Gastroesophageal sphincter (tissue), 4 donors: ENCODE measurements around the gene TPBGL. TPM values are rescaled to one million over a fixed set of nuclear protein-coding genes. Genes with fewer than 3 reads are reported as not detected.

Experiments
- ATAC-seq: fragments of 150-250 bp; one replicate; pipeline ENCODE4 v1.9.1; 2016; ENCODE audit warnings: mild to moderate bottlenecking, moderate library complexity
- H3K27ac ChIP-seq, 4 donors: fragments of 200-600 bp; sonication (generic) in 3 of 4; 1 replicate in 3 of 4; 2 replicates in 1 of 4; pipeline ENCODE4 v1.5.1; 2016 to 2019
- H3K27me3 ChIP-seq: fragments of 200-600 bp; sonication (generic); one replicate; pipeline ENCODE4 v1.5.1; 2019
- H3K36me3 ChIP-seq, 2 donors: fragments of 200-600 bp; sonication (generic); one replicate each; pipeline ENCODE4 v1.5.1; 2019; ENCODE audit warnings: control low read depth in 1 of 2
- H3K4me1 ChIP-seq, 3 donors: fragments of 200-600 bp; sonication (generic); 1 replicate in 2 of 3; 2 replicates in 1 of 3; pipeline ENCODE4 v1.5.1; 2016 to 2019; ENCODE audit warnings: control low read depth in 2 of 3
- H3K4me3 ChIP-seq, 2 donors: fragments of 200-600 bp; sonication (generic); one replicate each; pipeline ENCODE4 v1.5.1; 2019; ENCODE audit warnings: mild to moderate bottlenecking in 1 of 2, moderate library complexity in 1 of 2
- H3K9me3 ChIP-seq, 3 donors: fragments of 200-600 bp; sonication (generic); one replicate each; pipeline ENCODE4 v1.5.1; 2017 to 2019; ENCODE audit warnings: control low read depth in 2 of 3
- EP300 ChIP-seq: sonication (generic); formaldehyde crosslinking; IDR thresholded peaks from one replicate; pipeline ENCODE4 v1.6.1; 2017; ENCODE audit warnings: antibody characterized with exemption, mild to moderate bottlenecking
- POLR2A ChIP-seq, 2 donors: fragments of 450-650 bp; IDR thresholded peaks; one replicate each; pipeline ENCODE4 v1.6.1; 2017; ENCODE audit warnings: antibody characterized with exemption in 2 of 2, mild to moderate bottlenecking in 2 of 2, moderate library complexity in 1 of 2
- POLR2AphosphoS5 ChIP-seq: sonication (generic); formaldehyde crosslinking; IDR thresholded peaks from one replicate; pipeline ENCODE4 v1.6.1; 2017; ENCODE audit warnings: antibody characterized with exemption
- WGBS, 2 donors: methylation state at CpG; one replicate each; pipeline ENCODE4 v1.1.5; 2018; ENCODE audit warnings: low coverage in 1 of 2; 5-methylcytosine and 5-hydroxymethylcytosine counted together
- total RNA-seq, 4 donors: library from RNA; depleted of rRNA; stranded (reverse); fragments of >200 nt; gene quantifications; one replicate each; pipeline ENCODE4 v1.1.0, GENCODE V29; 2016
- TF ChIP-seq, protein P1 (sequence below), 4 experiments: fragments of 200-600 bp in 2 of 4; fragments of 450-650 bp in 2 of 4; sonication (generic) in 1 of 4; IDR thresholded peaks; one replicate each; pipeline ENCODE4 v1.5.1; 2017 to 2019; ENCODE audit warnings: antibody characterized with exemption in 4 of 4, mild to moderate bottlenecking in 2 of 4, moderate library complexity in 2 of 4

The TPBGL gene, protein sequence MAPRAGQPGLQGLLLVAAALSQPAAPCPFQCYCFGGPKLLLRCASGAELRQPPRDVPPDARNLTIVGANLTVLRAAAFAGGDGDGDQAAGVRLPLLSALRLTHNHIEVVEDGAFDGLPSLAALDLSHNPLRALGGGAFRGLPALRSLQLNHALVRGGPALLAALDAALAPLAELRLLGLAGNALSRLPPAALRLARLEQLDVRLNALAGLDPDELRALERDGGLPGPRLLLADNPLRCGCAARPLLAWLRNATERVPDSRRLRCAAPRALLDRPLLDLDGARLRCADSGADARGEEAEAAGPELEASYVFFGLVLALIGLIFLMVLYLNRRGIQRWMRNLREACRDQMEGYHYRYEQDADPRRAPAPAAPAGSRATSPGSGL
- total RNA-seq, result under 1 TPM in 2 of 4 donors, not detected in 2; 0.13 to 0.31 TPM

DNA sequence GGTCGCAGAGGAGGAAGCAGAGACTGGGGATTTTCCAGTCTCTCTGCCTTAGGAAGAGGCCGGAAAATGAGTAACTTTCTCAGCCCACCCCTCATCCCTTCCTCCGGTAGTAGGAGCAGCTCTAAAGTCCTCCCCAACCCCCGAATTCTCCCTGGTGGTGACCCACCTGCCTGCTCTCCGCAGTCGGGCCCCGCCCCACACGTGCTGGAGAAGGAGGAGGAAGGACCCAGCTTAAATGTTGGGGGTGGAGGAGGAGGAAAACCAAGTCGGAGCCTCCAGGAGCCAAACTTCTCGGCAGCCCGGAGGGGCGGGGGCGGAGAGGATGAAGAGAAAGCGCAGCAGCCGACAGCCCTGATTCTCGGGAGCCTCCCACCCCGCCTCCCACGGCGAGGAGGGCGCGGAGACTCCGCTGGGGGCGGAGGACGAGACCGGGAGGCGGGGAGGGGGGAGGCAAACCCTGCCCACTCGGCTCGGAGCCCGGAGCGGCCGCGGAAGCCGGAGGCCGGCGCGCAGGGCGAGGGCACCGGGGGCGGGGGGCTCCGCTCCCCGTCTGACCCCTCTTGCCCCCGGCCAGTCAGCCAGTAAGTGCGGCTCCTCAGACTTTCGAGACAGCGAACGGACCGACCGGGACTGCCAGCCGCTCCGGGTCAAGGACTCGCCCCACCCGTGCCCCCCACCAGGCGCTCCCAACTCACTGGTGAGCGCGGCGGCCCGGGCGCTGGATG lies at the start of gene TPBGL:
TSS of gene TPBGL (plus strand) at position 464 of the 725 bp plus-strand sequence. CDS start 276 bp downstream, outside the sequence.
- Histone ChIP-seq H3K4me3 (peak within 1 kb of the TSS in 1 of 2 donors; percentile 49), H3K27ac (no peak within 1 kb of the TSS), H3K27me3 (peaks cover 89% of the 10 kb centered on the region), H3K36me3 (no peaks in the 10 kb centered on the region), H3K9me3 (no peaks in the 10 kb centered on the region), H3K4me1 (peaks cover 0 to 29% (median 6%) of the 10 kb centered on the region in 3 donors)
- TF ChIP-seq POLR2AphosphoS5, result no peak
- TF ChIP-seq EP300, result no peak
- TF ChIP-seq POLR2A (IDR thresholded peaks at IDR 0.05), result no peak
- TF ChIP-seq, protein P1, sequence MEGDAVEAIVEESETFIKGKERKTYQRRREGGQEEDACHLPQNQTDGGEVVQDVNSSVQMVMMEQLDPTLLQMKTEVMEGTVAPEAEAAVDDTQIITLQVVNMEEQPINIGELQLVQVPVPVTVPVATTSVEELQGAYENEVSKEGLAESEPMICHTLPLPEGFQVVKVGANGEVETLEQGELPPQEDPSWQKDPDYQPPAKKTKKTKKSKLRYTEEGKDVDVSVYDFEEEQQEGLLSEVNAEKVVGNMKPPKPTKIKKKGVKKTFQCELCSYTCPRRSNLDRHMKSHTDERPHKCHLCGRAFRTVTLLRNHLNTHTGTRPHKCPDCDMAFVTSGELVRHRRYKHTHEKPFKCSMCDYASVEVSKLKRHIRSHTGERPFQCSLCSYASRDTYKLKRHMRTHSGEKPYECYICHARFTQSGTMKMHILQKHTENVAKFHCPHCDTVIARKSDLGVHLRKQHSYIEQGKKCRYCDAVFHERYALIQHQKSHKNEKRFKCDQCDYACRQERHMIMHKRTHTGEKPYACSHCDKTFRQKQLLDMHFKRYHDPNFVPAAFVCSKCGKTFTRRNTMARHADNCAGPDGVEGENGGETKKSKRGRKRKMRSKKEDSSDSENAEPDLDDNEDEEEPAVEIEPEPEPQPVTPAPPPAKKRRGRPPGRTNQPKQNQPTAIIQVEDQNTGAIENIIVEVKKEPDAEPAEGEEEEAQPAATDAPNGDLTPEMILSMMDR (IDR thresholded peaks at IDR 0.05), result no peak
- 40% methylated on average over 2 of the region's 58 CpGs; no CpG with 5 or more reads in 1 of the 2 donors for WGBS, 2 donors
- no peak for ATAC-seq

DNA sequence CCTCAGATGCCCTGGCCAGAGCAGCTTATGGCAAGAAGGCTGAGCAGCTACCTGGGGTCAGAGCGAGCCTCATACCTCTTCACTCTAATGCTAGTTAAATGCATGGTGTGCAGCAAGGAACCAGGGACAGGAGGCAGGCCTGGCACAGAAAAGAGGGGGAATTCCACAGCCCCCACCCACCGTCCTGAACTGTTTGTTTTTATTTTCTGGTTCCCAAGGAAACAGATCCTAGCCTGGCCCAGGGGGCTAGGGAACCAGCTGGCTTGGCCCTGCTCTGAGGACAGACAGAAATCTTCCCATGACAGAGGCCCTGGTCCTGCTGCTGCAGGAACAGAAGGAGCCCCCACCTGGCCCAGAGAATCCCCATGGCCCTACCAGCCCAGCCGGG lies 49.2 kb upstream of the TPBGL start:
- ATAC-seq, result no peak

DNA sequence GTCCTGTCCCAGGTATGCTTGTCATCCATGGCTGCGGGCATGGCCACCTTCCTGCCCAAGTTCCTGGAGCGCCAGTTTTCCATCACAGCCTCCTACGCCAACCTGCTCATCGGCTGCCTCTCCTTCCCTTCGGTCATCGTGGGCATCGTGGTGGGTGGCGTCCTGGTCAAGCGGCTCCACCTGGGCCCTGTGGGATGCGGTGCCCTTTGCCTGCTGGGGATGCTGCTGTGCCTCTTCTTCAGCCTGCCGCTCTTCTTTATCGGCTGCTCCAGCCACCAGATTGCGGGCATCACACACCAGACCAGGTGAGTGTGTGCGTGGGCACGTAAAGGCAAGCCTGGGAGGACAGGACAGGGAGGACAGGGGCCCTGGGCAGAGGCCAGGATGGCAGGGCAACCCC lies 47.3 kb upstream of the TPBGL start:
- TF ChIP-seq, protein P1 (IDR thresholded peaks at IDR 0.05), result no peak
- TF ChIP-seq EP300, result no peak
- TF ChIP-seq POLR2A (IDR thresholded peaks at IDR 0.05), result no peak
- no peak for TF ChIP-seq POLR2AphosphoS5
- WGBS, 2 donors, result no CpG with 5 or more reads among the region's 15 CpGs
- ATAC-seq, result no peak

More for the DNA sequence above, 49.2 kb upstream of the TPBGL start:
- Histone ChIP-seq H3K4me1 (peaks cover 0 to 49% (median 31%) of the 10 kb centered on the region in 3 donors), H3K36me3 (peaks cover 0 to 9% of the 10 kb centered on the region in 2 donors), H3K27ac (no peak overlapping the region), H3K4me3 (no peak overlapping the region), H3K27me3 (no peaks in the 10 kb centered on the region), H3K9me3 (no peaks in the 10 kb centered on the region)
- no CpG with 5 or more reads among the region's 3 CpGs for WGBS, 2 donors
- TF ChIP-seq POLR2A (IDR thresholded peaks at IDR 0.05) (no peak), EP300 (no peak), POLR2AphosphoS5 (no peak)
- TF ChIP-seq, protein P1 (IDR thresholded peaks at IDR 0.05), result no peak

DNA sequence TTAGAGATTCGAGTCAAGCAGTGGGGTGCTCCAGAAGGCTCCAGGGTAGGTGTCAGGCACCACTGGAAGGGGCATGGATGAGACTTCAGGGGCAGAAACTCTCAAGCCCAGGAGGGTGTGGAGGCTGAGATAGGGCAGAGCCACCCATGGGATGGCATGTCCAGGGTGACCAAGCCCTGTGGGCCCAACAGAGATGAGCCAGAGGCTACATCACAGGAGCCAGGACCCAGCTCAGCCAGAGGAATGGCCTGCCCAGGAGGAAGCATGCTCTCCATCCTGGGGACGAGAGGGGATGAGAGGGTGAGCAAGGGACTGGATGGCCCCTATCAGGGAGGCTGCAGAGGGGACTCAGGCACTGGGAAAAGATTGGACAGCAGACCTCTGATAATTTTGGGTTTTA lies 46.9 kb upstream of the TPBGL start:
- ATAC-seq, result no peak
- H3K4me3 ChIP-seq, result no peak overlapping the region
- 50 to 75% methylated on average over 1 of the region's 2 CpGs for WGBS, 2 donors
- TF ChIP-seq POLR2AphosphoS5 (no peak), EP300 (no peak), POLR2A (IDR thresholded peaks at IDR 0.05) (no peak)
- TF ChIP-seq, protein P1 (IDR thresholded peaks at IDR 0.05), result no peak
- H3K27ac ChIP-seq, result no peak overlapping the region
- no peaks in the 10 kb centered on the region for H3K9me3 ChIP-seq
- H3K27me3 ChIP-seq, result no peaks in the 10 kb centered on the region
- peaks cover 0 to 9% of the 10 kb centered on the region in 2 donors for H3K36me3 ChIP-seq
- H3K4me1 ChIP-seq, result peaks cover 0 to 49% (median 31%) of the 10 kb centered on the region in 3 donors

More for the DNA sequence above, 47.3 kb upstream of the TPBGL start:
- H3K27ac ChIP-seq, result no peak overlapping the region
- peaks cover 0 to 49% (median 31%) of the 10 kb centered on the region in 3 donors for H3K4me1 ChIP-seq
- no peaks in the 10 kb centered on the region for H3K9me3 ChIP-seq
- no peaks in the 10 kb centered on the region for H3K27me3 ChIP-seq
- H3K4me3 ChIP-seq, result no peak overlapping the region
- peaks cover 0 to 9% of the 10 kb centered on the region in 2 donors for H3K36me3 ChIP-seq
